ENCODE measurements around the gene NANOS3.

NANOS3 gene

DNA sequence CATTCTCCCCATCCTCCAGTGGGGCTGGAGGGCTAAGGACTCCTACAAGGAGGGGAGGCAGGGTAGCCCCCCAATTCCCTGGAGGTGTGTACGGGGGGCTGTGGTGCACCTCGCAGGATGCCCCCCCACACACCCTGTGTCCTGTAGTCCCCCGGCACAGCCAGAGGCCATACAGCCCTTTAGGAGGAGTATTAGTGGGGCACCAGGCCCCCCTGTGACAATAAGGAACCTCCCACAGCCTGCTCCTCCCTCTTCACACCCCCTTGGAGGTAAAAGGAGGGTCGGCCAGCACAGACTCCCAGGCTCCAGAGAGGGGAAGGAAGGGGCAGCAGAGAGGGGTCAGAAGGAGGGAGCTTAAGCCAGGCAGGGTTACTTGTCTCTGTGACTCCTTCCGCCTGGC, at the start of gene NANOS3:
Gene NANOS3 (plus strand): TSS at position 301 of the 400 bp plus-strand sequence. CDS start 115 bp downstream, outside the sequence.
- no peak for DNase-seq

DNA sequence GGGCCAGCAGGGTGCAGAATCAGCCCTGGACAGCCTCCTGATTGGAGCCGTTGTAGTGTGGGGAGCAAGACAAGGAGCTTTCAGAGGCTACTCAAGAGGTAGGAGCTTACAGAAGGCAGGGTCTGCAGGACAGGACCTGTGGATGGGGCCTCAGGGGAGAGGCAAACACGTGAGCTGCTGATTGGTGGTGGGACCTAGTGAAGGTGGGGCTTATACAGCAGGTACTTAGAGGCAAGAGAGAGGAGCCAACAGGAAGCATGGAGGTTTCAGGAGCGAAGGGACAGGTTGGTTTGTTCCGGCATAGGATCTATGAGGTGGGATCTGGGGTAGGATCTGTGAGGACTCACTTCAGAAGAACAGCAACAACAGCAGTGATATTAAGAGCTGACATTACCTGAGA, 49.3 kb upstream of the NANOS3 start:
- no peak for DNase-seq
- in situ Hi-C loops (cut with MboI; ENCODE audit: low pct_unique_long_range_greater_than_20kb, low sequenced_read_pairs) = no loop called here

More for the DNA sequence above, at the start of gene NANOS3:
- in situ Hi-C loops (cut with MboI; ENCODE audit: low pct_unique_long_range_greater_than_20kb, low sequenced_read_pairs) = loop anchor here (25.0 kb wide), 1 partner anchor 185 kb away; the partner anchor contains the start of genes MISP3 and PALM3

DNA sequence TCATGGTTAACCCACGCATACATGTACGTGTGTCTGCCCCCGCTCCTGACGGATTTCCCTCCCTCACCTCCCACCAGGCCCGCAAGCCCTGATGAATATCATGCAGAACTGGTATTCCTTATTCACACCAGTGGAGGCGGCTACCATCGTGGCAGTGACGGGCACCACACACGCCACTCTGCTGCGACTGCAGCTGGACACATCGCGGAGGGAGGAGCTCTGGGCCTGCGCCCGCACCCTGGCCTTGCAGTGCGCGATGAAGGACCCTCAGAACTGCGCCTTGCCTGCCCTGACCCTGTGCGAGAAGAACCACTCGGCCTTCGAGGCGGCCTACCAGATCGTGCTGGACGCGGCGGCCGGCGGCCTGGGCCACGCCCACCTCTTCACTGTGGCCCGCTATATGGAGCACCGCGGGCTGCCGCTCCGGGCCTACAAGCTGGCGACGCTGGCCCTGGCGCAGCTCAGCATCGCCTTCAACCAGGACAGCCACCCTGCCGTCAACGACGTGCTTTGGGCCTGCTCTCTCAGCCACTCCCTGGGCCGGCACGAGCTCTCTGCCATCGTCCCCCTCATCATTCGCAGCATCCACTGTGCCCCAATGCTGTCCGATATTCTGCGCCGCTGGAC, 46.7 kb upstream of the NANOS3 start:
- in situ Hi-C loops (cut with MboI; ENCODE audit: low pct_unique_long_range_greater_than_20kb, low sequenced_read_pairs) = no loop called here
- DNase-seq = no peak

DNA sequence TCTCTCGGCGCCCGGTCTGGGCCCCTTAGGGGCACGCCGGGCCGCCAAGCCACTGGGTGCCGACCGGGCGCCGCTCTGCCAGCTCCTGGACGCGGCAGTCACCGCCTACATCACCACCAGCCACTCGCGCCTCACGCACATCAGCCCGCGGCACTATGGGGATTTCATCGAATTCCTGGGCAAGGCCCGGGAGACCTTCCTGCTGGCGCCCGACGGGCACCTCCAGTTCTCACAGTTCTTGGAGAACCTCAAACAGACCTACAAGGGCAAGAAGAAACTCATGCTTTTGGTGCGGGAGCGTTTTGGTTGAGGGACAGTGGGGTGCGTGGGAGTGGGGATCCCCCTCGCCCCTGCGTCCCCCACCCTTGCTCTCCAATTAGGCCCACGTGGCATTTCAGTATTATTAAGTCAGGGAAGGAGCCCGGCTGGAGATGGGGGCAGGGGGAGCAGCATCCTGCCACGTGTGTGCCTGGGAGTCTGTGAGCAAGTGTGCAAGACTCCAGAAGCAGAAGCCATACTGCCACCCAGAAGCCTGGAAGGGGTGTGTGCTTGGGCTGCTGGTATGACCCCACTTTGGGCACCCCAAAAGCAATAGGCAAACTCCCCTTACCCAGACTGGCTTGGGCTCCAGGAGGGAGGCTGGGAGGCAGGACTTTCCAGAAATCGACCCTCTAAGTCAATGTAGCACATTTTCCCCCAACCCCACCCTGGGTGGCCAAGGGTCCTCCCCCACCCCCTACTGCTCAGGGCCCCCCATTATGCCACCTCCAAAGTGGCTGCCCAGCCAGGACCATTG, 46.0 kb upstream of the NANOS3 start:
- no peak for DNase-seq
- in situ Hi-C loops (cut with MboI; ENCODE audit: low pct_unique_long_range_greater_than_20kb, low sequenced_read_pairs) = no loop called here

DNA sequence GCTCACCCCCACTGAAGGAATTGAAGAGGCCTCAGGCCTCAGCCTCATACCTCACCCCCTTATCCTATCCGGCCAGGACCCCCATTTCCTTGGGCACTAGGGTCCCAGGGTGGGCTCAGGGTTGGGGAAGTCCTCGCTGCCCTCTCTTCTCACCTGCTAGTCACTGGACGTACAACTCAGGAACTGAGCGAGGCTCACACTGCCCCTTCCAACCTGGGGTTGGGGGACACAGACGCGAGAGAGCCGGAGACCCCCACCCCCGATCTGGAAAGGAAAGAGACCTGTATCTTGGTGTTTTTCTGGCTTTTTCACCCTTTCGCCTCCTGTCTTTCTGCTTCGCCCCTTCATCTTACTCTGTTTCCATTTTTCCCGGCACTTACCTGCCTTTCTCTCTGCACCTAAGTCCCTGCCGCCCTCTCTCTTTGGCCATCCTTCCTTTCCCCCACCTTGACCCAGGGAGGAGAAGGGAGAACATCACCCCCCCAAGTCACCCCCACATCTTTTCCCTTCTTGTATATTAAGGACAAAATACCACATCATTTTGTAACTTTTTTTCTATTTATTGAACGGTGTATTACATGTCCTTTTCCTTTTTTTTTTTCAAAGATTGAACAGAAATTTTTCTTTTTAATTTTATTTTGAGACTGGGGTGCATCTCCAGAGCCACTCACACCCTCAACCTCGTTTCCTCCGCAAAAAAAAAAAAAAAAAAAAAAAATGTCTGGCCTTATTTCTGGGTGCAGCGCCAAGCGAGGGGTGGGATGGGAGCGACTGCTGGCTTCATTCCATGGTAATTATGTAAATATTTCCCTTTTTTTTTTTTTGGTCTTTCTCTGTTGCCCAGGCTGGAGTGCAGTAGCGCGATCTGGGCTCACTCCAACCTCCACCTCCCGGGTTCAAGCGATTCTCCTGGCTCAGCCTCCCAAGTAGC, 45.1 kb upstream of the NANOS3 start:
- DNase-seq = no peak
- in situ Hi-C loops (cut with MboI; ENCODE audit: low pct_unique_long_range_greater_than_20kb, low sequenced_read_pairs) = no loop called here

DNA sequence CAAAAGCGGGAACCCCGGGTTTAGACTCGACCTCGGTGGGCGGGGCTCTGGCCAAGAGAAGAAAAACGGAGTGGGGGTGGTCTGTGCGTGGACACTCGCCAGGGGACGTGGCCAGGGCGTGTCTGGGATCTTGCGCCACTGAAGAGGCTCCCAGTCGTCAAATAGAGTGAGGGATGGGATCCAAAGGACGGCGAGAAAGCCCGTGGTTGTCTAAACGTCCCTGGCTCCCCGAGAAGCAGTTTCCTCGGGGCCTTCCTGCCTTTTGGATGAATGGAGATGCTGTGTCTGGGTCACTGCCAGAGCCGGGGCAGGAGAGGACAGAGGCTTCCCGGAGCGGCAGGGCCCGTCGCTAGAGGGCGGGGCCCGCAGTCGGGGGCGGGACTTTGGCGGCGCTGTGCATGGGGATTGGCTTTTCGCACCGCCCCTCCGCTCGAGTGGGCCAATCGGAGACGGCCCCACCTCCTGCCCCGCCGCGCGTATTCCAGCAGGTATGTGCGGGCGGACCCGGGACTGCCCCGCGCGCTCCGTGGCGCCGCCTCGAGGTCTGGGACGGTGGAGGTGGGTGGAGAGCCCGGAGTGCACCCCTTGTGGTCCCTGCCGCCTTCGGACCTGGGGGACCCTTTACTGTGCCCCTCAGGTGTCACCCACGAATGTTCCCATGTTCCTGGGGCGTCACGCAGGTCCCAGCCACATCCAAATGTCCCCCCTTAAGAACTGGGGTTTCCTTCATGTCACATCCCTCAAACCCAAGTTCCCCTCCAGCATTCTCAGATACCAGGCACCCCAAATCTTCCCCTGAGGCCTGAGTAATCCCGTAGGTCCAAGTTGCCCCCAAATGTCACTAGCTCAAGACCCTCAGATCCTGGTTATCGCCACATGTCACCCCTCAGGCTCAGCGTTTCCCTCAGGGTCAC, 43.3 kb upstream of the NANOS3 start:
- no peak for DNase-seq
- in situ Hi-C loops (cut with MboI; ENCODE audit: low pct_unique_long_range_greater_than_20kb, low sequenced_read_pairs) = no loop called here

DNA sequence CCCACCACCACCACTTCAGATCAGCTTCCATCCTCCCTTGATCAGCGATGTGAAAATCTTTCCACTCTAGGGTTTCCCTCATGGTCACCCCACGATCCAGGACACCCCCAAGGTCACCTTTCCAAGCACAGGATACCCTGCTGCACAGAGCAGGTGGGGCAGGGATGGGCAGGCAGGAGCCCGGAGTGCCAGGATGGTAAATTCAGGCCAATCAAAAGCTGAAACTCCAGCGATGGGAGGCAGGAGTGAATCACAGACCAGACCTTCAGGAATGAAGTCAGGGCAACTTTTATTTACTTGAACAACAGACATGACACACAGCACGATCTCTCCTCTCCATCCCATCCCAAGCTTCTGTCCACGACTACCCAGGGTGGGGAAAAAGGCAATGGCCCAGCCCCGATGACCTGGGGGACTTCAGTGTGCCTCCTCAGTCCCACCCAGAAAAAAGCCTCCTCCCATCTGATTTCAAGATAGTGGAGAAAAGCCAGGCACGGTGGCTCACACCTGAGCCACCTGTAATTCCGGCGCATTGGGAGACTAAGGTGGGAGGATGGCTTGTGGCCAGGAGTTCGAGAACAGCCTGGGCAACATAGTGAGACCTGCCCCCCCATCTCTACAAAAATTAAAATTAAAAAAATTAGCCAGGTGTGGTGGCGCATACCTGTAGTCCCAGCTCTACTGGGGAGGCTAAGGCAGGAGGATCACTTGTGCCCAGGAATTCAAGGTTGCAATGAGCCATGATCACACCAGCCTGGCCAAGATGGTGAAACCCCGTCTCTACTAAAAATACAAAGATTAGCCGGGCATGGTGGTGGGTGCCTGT, 42.5 kb upstream of the NANOS3 start:
- in situ Hi-C loops (cut with MboI; ENCODE audit: low pct_unique_long_range_greater_than_20kb, low sequenced_read_pairs) = no loop called here
- DNase-seq = no peak

DNA sequence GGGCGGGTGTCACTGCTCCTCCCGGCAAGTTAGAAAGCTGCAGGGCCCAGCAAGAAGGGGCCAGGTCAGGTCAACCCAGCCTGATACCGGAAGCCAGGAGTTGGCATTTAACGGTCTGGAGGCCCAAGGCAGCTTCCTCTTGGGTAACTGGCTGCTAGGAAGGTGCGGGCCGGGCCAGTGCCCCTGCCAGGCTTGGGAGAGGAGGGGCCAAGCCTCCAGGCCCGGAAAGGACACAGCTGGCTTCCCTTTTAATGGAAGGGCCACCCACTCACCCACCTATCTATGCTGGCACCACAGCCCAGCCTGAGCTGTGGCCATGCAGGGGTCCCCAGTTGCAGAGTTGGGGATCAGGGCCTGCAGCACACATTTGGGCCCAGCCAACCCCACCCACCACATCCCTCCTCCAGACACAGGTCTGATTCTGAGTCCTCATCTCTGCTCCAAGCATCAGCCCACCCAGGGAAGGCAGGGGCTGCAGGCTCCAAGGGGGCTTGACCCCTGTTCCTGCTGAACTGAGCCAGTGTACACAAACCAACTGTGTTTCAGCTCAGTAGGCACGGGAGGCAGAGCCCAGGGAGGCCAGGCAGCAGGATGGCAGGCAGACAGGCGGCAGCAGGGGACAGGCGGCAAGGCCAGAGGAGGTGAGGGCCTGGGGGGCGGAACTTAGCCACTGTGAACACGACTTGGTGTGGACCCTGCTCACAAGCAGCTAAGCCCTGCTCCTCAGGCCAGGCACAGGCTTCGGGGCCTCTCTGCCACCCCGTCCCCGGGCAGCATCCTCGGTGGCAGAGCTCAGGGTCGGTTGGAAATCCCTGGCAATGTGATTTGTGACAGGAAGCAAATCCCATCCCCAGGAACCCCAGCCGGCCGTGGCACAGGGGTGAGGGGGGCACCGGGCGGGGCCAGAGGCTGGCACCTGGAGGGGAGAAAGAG, 40.9 kb upstream of the NANOS3 start:
- in situ Hi-C loops (cut with MboI; ENCODE audit: low pct_unique_long_range_greater_than_20kb, low sequenced_read_pairs) = no loop called here
- peak; percentile 92 for DNase-seq

DNA sequence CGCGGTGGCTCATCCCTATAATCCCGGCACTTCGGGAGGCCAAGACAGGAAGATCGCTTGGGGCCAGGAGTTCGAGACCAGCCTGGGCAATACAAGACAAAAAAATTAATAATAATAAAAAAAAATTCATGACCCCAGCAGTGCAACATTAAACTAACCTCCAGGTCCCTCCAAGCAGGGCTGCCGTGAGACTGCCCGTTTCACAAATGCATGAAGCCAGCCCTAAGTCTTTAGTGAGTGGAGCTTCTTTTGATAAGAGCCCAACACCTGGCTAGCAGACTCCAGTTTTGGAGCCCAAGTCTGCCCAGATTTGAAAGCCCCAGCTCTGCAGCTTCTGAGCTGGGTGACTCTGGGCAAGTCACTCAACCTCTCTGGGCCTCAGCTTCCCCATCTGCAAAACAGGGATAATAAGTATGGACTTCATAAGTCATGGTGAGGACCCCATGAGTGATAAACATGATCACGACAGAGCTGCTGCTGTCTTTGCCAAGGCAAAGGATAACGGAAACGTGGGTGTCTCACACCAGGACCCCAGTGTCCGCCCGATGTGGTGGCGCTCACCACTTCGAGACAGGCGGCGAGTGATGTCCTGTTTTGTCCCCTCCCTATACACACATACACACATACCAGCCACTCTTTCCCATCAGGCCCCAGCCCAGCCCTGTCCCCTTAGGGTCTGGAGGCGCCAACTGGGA, 38.4 kb upstream of the NANOS3 start:
- no peak for DNase-seq

DNA sequence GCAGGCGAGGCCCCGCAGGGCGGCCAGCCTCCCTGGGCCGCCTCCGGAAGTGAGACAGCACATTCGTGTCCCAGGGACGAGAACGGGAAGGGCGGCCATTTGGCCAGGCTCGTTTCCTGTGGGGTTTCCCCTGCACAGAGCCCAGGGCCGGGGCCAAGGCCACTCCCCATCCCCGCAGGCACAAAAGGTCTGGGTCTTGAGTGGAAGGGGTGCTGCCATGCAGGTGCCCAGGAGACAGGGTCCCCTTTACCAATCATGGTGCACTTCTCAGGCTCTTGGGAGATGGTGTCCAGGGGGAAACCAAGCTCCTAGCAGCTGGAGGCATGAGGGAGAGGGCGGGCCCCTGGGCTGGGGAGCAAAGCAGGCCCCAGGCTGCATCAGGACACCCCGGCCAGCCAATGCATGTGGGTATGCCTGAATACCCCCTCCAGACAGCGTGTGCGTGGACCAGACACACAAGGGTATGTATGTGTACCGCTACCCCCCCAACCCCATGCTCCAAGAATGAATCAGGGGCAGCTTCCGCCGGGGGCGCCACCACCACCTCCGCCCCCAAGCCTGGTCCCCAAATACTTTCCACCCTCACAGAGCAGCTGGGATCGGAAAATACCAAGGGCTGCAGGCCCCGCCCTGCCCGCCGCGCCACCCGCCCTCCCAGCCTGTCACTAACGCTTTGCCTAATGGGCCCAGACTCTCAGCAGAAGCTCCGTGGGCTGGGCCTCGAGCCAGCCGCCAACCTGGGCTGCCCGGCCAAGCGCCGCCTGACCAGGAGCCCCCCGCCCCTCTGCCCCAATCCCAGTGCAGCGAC, 37.6 kb upstream of the NANOS3 start:
- DNase-seq = peak; percentile 89
- in situ Hi-C loops (cut with MboI; ENCODE audit: low pct_unique_long_range_greater_than_20kb, low sequenced_read_pairs) = no loop called here

More for the DNA sequence above, 38.4 kb upstream of the NANOS3 start:
- in situ Hi-C loops (cut with MboI; ENCODE audit: low pct_unique_long_range_greater_than_20kb, low sequenced_read_pairs) = no loop called here

DNA sequence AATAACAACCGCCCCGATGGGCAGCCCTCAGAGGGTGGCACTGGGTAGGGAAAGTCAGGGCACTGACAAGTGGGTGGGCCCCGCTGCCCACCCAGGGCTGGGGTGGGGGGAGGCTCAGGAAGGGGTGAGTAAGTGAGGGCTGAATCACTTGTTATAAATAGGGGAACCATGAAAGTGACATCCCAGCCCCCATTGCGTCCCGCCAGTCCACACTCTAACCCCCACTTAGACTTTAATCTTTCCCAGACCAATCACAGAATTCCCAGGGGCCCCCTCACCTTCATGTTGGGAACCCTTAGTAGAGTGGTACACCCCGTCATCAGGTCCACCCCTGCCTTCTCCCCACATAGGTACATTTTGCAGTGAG, 37.0 kb upstream of the NANOS3 start:
- DNase-seq = no peak
- in situ Hi-C loops (cut with MboI; ENCODE audit: low pct_unique_long_range_greater_than_20kb, low sequenced_read_pairs) = loop anchor here (10.0 kb wide), 1 partner anchor 55 kb away; no protein-coding TSS in a partner anchor

DNA sequence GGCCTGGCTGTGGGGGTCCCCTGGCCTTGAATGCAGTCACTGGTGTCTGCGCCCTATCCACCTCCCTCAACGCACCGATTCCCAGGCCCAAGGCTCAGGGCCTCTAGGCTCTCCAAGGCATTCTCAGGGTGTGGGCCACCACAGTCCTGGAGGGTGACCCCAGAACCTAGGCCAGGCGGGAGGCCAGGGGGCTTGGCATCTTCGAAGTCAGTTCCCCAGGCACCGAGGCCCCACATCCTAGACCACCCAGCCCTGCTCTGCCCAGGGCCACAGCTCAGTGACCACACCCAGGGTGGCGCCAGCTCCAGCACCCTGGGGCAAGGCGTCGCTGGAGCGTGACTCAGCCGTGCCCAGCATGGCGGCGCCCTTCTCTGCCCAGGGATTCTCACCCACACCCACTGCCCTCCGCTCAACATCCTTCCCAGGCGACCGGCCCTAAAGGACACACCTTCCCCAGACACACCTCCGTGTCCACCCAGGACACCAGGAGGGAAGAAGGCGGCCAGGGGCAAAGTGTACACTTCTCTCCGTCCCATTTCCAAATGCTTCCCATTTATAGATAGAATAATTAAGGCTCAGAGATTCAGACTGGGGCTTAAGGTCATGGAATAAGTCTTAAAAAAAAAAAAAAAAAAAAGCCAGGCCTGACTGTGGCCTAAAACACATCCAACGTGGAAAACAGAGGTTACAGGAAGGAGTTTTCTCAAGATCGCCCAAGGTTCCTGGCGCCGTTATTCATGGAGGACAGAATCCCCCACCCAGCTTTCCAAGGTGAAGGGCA, 36.4 kb upstream of the NANOS3 start:
- in situ Hi-C loops (cut with MboI; ENCODE audit: low pct_unique_long_range_greater_than_20kb, low sequenced_read_pairs) = loop anchor here (10.0 kb wide), 1 partner anchor 56 kb away; no protein-coding TSS in a partner anchor
- no peak for DNase-seq

DNA sequence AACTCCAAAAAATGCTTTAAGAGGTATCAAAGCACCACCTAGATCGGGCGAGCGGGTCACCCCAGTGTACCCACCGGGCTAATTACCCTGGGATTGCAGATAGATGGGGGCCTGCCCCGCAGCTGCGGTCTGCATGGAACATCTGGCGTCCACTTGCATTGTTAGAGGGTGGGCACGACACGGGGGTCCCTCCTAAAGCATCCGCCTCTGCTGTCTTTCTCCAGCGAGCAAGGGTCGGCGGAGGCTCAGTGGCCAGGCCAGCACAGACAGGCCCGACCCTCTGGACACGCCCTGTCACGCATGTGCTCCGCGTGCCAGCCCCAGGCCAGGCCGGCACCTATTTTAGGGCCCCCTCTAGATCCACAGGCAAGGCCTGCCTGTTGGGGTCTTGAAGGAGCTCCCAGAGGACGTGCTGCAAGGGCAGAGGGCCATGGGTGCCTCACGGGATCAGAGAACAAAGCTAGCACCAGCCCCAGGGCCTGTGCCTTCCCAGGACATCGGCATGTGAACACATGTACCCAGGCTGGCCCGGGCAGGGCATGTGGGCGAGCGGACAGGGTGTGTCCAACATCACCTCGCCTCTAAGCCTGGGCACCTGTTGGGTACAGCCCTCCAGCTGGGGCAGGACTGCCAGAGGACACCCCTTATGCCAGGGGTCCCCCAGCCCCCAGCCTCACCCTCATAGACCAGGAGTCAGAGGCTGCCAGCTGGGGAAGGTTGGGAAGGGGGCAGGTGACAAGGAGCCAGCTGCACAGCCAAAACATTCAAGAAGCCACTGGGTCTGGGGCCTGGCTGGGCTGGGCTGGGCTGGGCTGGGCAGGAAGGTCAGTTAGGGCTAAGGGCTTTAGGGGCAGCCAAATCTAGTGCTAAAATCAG, 35.6 kb upstream of the NANOS3 start:
- in situ Hi-C loops (cut with MboI; ENCODE audit: low pct_unique_long_range_greater_than_20kb, low sequenced_read_pairs) = loop anchor here (10.0 kb wide), 1 partner anchor 57 kb away; no protein-coding TSS in a partner anchor
- DNase-seq = peak; percentile 55

DNA sequence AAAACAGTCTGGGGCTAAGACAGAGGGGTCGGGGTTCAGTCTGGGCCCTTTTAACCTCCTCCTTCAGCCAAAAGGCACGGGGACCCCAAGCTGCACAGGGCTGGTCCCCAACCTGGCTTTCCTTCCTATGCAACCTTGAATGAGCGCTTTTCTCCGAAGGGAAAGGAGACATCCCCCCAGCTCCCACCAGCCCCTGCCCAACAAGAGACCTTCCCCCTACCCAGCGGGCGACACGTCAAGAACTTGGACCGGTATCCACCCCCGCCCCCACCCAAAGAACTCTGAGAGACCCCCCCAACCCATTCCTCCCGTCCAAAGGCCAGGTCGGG, 35.0 kb upstream of the NANOS3 start:
- no peak for DNase-seq
- in situ Hi-C loops (cut with MboI; ENCODE audit: low pct_unique_long_range_greater_than_20kb, low sequenced_read_pairs) = loop anchor here (10.0 kb wide), 1 partner anchor 57 kb away; no protein-coding TSS in a partner anchor
